Endothelial cell of hepatic sinusoid (primary cell): Measurements from ENCODE around the gene NBEA.

Source experiments
- in situ Hi-C: cut with HindIII; loops from 2 replicates; pipeline ENCODE4 v1.10.0; 2017; ENCODE audit warnings: low sequenced_read_pairs

The NBEA gene

DNA sequence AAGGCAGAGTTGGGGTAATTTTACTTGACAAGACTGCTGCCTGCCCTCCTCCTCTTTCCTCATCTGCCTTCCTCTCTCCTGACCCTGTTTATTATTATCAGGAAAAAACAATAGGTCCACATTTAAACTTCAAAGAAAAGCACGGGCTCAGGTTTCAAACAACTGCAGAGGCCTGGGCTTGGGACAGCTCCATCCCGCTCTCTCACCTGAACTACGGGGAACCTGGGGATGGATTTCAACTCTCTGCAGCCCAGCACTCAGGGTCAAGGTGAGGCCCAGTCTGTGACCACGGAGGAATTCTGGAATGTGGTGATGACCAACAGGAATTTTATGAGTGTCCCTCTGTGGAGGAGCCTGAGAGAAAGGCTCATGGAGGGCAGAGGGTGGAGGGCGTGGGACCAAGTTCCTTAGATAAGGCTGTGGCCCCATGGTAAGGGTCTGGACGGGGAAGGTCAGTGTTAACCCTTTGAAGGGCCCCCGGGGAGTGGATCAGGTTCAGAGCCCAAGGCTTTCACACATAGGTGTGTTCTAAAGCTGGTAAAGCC is 755.2 kb downstream of the NBEA start:
- in situ Hi-C loops: no loop called here

DNA sequence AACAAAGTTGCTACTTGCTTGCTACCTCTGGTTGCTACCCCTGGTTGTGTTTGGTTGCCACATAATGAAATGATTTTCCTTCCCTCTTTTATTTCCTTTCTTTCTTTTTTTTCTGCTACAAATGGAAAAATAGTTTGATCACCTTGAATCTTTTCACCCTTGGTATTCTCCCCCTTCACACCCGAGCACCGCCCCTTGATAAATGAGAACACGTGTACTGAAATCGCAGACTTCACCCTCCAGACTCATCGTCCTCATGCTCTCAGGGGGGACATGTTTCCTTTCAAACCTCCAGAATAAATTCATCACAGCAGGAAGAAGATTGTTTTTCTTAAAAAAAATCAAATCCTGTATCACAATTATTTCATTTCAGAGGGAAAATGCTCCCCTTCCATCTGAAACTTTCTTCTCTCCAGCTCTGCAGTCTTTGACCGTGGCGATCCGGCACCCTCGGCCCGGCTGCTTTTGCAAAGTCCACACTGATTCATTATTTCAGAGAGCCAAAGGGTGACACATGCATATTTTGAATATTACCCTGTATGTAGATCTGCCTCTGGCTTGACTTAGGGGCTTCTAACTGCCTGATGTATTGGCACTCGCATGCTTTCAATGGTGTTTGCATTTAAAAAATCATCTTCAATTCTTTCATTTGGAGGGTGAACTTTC is 757.0 kb downstream of the NBEA start:
- in situ Hi-C loops: no loop called here

DNA sequence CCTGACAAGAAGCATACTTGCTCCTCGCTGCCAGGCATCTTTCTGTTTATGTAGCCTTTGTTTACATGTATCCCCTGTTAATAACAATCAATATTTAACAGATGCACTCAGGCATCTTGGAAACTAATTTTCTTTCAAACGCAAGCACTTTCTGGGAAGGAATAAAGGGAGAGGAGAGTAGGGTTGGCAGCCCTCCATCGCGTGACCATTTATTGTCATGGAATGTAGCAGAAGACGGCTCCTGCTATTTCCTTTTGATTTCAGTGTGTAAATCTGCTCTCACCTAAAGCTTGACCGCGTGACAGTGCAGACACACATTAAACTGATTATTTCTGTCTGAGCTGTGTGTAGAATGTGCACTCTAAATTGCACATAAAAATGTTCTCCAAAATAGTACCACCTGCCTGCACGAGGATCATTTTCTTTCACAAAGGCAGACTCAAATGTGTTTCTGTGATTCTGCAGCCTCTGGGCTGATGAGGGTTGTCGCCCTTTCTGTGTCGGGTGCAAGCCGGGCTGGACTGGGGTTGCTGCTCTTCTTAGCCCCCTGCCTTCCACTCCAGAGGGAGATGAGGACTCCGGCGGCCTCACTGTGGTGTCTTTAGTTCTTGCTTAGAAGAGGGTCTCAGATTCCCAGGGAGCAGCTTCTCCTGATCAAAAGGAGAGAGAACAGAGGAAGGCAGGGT is 757.9 kb downstream of the NBEA start:
- in situ Hi-C loops: no loop called here

DNA sequence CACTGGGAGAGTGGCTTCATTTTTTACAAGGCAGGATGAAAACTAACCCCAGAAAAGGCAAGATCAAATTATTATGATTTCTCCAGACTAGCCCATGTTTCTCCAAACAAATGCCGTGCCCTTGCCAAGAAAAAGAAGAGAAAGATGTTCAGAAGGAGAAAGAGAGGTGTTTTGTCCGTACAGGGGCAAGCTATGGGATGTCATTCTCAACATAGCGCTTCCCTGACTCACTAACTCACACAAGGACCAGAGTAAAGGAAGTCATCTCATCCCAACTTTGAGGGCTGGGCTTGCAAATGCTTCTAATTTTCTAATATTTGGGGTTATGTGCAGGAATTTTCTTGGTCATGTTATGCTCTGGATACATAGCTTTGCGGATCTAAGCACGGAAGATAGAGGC is 758.6 kb downstream of the NBEA start:
- in situ Hi-C loops: no loop called here

DNA sequence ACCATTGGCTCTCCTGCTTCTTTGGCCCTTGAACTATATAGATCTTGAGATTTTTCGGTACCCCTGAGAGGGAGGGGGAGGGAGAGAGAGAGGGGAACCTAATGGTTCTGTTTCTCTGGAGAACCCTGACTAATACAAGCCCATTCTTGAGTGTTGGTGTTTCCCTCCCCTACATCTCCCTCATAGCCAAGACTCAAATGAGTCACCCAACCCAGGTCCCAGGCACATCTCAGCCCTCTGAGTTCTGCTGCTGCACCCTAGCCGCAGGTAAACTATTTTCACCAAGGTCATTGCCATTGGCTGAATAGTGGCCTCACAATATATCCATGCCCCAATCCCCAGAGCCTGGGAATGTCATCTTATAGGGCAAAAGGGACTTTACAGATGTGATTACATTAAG is 760.2 kb downstream of the NBEA start:
- in situ Hi-C loops: no loop called here

DNA sequence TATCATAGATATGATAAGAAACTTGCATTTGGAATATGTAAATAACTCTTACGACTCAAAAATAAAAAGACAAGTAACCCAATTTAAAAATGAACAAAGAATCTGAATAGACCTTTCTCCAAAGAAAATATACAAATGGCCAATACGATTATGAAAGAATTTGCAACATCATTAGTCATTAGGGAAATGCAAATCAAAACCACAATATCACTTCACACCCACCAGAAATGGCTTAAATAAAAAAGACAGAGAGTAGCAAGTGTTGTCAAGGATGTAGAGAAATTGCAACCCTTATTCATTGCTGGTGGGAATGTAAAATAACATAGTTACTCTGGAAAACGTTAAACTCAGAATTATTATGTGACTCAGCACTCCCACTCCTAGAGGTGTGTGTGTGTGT is 761.0 kb downstream of the NBEA start:
- in situ Hi-C loops: no loop called here

DNA sequence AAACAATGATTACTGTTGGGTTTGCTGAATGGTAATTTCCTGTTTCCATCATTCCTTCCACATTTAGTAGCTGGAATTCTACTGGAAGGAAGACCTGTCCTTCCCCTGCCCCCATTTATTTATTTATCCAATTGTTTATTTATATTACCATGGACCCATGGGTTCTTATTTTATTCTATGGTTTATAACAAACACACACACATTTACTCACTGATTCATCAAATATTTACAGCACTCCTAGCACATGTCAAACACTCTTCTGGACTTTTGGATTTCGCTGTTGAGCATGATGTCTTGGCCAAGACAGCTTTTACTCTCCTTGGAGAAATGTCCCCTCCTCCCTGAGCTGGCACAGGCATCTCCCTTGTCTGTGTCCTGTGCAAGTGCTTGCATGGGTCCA is 762.3 kb downstream of the NBEA start:
- in situ Hi-C loops: no loop called here

DNA sequence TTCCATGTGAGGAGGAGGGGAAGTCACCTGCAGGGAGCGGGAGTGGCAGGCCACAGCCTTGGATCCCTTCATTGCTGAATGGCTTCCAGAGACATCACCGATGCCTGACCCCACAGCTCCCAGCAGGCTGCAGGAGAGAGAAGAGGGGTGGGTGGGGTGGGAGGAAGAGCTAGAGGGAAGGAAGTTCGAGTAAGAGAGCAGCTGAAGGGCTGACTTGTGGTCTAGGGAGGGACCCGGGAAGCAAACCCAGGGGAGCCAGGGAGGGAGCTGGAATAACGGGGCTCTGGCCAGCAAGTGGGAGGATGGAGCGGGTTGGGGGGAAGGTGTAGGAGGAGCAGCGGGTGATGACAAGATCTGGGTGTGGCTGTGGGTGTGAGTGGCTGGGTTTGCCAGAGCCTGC is 764.2 kb downstream of the NBEA start:
- in situ Hi-C loops: no loop called here

DNA sequence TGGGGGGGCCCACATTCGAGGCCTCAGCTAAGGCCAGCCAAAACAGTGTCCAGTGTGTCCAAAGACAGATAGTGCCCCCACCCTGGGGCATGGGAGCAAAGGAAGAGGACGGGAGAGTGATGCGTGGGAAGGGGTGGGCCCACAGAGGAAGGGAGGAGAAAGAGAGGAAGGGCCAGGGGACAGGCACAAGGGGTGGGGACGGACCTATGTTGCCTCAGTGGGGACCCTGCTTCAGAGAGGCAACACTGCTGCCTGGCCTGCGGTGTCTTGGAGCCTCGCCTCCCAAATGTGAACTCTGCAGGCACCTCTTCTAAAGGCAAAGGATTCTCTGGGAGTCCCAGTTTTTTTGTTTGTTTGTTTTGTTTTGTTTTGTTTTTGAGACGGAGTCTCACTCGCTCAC is 764.7 kb downstream of the NBEA start:
- in situ Hi-C loops: no loop called here

DNA sequence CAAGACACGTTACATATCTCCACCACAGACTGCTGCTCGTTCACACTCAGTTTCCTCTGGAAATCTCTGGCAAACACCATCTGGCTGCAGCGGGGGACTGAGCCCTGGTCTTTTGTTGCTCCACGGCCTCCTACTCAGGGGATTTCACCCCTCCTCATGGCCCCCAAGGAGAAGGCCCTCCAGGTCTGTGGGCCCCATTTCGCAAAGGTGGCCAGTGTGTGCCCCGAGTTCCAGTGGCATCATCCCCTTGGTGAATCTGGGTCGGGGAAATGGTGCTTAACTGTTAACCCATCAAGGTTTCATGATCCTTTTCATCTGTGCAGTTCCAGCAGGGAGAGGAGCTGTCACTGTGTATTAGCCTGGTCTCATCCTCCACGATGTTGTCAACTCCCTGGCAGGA is 769.8 kb downstream of the NBEA start:
- in situ Hi-C loops: no loop called here

DNA sequence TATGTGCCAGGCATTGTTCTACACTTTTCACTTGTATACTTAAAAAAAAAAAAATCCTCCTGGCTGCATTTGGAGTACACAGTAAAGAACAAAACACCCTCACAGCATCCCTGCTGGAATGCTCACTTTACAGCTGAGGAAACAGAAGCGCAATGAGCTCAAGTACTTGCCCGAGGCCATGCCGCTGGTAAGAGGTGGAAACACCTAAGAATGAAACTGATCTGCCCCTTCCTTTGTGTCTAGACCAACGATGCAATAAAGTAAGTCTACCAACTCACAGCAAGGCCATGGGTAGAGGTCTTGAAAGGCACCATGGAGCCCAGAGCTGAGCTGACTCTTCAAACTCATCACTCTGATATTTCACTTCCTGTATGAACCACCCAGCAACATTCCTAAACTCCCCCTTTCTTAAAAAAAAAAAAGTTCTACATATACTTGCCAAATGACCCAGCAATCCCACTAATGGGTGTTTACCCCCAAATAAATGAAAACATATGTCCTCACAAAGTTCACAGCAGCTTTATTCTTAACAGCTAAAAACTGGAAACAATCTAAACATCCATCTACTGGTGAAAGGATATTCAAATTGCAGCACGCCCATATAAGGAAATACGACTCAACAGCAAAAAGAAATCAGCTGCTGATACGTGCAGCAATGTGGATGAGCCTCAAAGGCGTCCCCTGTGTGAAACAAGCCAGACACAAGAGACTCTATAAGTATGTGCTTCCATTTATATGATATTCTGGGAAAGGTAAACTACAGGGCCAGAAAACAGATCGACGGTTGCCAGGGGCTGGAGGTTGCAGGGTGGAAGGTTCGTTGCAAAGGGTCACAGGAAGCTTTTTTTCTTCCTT is 771.1 kb downstream of the NBEA start:
- in situ Hi-C loops: no loop called here

DNA sequence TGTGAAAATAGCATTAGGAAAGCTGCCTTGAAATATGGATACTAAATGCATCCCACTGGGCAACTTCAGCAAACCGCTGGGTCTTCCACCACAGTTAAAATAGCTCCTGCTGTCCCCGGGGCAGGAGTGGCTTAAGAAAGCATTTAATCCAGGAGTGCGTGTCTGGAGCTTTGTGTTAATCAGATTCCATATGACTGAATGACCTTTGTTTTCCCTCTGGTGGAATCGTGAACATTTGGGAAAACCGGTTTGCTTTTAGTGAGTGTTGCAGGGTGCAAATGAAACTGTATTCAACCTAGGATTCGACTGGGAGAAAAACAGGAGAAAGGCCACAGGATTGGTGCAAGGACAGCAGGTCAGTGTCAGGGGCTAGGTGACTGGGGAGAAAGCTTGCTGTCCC is 772.1 kb downstream of the NBEA start:
- in situ Hi-C loops: no loop called here

DNA sequence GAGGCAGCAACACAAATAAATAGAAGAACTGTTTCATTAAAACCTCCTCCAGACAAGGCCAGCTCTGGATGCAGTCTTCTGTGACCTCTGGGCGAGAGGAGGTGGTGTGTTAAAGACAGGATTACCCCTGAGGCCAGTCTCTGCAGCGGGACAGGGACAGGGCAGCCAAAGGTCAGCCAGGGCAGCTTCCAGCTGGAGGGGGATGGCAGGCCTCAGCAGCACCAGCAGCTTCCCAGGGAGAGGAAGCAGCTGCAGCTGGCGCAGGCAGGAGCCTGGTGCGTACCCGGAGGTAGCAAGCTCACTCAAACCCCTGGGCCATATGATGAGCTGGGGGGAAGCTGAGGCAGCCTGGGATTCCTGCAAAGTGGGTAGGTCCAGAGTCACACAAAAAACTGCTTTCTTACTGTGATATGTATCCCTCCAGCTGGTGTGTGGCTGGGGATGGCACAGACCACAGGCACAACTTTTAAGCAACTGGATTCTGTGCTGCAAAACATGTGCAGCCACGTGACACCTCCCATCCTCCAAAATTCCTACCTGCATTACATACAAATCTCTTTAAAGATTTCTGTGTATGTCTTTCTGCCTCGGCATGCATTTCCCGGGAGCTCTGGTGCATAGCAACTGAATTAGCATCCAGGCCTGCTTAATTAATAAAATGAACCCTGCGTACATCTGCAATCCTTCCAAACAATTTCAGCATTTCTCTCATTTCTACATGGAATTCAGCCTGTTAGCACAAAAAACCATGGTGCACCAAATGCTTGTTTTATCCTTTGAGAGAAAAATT is 772.7 kb downstream of the NBEA start:
- in situ Hi-C loops: no loop called here

DNA sequence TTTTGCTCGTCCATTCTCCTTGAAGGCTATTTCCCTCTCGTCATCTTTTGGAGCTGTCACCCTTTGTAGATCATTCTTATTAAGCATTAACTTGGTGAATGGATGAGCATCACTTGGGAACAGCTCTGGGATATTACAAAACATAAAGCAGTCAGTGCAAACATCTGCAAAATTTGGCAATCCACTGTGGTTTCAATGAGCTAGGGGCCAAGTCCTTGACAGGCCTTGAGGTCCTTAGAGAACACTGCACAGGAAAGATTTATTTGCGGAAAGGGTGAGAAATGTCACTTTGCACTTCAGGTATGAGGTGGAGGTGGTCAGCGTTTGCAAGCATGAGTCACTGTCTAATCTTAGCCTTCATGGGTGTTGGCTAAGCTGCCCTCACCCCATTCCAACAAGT is 774.1 kb downstream of the NBEA start:
- in situ Hi-C loops: no loop called here

DNA sequence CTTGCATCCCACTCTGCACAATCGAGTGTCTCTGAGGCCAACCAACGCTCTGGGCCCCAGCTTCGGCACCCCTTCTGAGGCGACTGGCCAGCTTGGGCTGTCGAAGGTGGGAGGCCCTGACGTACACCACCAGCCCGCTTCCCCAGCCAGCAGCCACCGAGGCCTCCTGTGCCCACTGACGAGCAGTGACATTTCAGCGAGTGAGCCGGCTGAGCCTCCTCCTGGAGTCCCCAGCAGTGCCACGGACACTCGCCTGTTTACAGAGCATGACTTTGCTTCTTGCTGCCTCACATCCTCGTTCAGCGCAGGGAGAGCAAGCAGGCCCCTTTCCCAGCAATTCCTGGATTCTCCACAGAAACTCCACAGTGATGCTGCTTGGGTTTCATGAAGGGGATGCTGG is 774.7 kb downstream of the NBEA start:
- in situ Hi-C loops: no loop called here

DNA sequence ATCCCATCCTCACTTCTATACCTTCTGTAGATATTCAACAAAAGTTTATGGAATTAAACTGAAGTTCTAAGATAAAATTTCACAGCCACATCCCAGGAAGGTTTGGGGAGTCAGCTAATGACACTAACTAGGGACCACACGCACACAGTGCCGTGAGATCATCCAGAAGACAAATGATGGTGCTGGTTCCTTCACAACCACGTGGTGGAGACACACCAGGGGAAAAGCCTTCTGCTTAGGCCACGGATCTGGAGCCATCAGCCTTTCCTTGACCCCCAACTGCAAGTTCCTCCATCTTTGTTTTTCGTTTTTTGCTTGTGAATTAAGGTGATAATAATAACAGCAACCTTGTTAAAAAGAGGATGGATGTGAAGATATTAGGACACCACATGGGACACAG is 776.0 kb downstream of the NBEA start:
- in situ Hi-C loops: no loop called here

DNA sequence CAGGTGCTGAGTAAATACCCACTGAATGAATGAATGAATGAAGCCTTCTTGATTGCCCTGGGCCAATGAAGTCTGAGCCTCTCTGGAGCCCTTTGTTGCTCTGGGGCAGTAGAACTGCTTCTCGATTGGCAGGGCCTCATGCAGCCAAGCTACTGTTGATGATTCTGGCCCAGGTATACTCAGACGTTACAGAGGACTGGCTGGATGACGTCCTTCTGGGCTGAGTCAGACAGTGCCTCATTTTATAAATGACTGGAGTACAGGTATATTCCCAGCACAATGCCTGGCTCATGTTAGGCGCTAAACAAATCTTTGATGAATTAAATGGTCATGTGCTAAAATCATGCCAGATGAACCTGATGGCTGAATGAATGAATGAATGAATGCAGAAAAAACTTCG is 778.2 kb downstream of the NBEA start:
- in situ Hi-C loops: no loop called here

DNA sequence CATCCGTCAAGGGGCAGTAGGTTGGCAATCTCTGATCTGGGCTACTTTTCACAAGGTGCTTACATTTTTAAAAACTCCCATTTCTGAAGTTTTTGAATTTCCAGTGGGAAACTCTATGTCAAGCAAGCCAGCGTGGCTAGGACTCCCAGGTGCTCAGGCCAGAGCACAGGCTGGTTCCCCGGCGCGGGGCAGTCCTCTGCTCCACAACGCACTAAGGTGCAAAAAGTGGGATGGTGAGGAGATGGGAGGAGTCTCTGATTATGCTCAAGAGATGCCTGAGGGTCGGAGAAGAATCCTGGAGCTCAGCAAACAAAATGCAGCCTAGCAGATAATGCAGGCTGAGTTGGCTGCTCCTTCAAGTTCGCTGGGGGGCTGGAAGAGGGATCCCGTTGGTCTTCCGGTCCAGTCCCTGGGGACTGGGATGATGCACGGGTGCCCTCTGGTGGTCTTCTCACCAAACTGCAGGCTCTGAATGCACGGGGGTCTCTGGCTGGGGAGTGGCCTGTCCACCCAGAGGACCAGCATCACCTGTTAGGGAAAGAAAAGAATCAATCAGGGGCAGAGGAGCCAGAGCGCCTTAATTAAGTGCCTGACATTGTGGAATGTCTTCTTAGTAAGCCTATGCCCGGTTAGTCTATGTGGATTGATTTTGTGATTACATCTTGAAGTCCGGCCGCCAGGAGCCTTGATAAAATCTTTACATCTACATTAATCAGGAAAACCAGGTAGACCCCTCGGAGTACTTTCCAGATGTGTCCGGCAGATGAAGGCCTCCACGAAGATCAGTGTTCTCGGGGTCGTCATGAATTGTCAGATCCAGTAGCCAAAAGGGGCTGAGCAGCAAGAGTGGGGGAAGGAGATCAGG is 778.9 kb downstream of the NBEA start:
- in situ Hi-C loops: no loop called here
